CD4-positive, alpha-beta T cell treated with Interleukin-6 for 4 hours (primary cell): Measurements from ENCODE around the gene OR6M1.

Experiments used
- DNase-seq: peaks from one replicate; pipeline ENCODE4 v3.0.0-alpha.2; 2020; ENCODE audit warnings: mixed read lengths

OR6M1 gene

DNA sequence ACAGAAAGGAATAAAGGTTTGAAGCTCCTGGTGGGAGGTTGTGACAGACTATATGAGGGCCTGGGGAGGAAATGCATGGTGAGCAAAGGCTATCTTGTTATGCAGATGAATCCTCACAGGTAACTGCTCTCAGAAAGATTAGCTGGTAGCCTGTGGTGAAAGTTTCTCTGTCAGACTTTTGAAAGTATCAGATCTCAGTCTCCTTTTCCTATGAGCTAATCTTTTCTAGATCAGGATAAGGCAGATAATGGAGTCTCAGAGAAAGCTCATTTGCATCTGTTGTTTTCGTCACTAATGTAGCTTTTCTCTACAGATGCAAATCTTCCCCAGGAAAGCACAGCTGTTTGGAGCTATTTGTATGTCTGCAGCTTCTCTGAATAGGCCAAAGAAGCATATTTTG lies 30.9 kb downstream of the OR6M1 start:
- DNase-seq = no peak

DNA sequence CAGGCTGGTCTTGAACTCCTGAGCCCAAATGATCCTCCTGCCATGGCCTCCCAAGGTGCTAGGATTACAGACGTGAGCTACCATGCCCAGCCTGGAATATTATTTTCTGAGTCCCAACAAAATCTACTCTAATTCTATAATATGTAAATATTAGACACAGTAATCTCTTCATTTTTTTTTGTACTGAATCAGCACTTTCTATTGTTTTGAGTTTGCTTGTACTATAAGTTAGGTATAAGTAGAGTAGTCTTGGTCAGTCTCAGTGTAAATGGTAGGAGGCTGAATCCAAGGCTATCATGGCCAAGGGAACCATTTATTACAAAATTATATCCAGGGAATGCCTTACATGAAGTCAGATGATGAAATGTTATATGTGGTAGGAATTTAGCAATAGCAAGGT lies 32.2 kb downstream of the OR6M1 start:
- DNase-seq = no peak

DNA sequence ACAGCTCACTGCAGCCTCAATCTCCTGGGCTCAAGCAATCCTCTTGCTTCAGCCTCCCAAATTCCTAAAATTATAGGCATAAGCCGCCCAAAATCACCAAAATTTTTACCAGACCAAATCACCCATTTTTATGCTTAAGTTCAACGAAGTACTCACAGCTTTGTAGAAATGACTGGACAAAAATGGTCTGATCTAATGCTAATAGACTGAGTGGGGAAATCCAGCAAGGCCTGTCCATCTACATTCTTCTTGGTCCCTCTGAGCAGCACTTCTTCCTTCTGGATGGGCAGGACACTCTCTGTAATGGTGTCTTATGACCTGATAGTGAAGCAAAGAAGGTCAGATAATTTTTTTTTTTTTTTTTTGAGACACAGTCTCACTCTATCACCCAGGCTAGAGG lies 33.1 kb downstream of the OR6M1 start:
- no peak for DNase-seq

DNA sequence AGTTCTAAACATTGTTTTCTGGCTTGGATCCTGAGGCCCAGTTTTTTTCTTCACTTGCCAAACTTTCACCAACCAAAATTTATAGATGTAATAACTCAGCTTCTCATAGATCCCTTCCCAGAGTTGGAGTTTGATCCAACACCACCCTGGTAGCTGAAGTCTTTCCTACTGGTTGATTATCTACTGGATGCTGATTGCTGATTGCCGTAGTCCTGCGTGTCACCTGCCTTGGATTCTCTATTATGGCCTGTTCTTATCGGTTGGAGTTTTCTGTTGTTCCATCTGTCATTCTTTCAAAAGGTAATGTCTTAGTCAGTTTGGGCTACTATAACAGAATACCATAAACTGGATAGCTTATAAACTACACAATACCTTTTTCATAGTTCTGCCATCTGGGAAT lies 34.5 kb downstream of the OR6M1 start:
- DNase-seq = no peak

GRCh38 chr11:123770712-123771111 lies 35.4 kb downstream of the OR6M1 start:
- no peak for DNase-seq

DNA sequence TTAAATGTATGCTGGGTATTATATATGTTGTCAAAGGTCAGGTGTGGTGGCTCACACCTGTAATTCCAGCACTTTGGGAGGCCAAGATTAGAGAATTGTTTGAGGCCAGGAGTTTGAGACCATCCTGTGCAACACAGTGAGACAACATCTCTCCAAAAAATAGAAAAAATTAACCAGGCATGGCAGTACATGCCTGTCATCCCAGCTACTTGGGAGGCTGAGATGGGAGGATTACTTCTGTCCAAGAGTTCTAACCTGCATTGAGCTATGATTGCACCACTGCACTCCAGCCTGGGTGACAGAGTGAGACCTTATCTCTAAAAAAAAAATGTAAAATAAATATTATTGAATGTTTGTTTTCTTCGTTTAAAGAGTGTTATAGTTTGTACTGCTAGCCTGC lies 40.5 kb downstream of the OR6M1 start:
- no peak for DNase-seq

GRCh38 chr11:123762422-123762821 lies 43.7 kb downstream of the OR6M1 start:
- no peak for DNase-seq

- no peak for DNase-seq
These were observed 45.3 kb downstream of the OR6M1 start for GRCh38 chr11:123760894-123761293.

GRCh38 chr11:123757976-123758375 lies 48.2 kb downstream of the OR6M1 start:
- DNase-seq = no peak

GRCh38 chr11:123755813-123756212 lies 50.3 kb downstream of the OR6M1 start:
- no peak for DNase-seq
